Natural killer cell (primary cell): ENCODE measurements around the gene TAF15. TPM values are rescaled to one million over a fixed set of nuclear protein-coding genes. Genes with fewer than 3 reads are reported as not detected.
A peak's percentile ranks its signal among the peaks of the same experiment; 100 is the strongest.

Experiments used
- ATAC-seq, 3 donors: fragments of 150-1000 bp in 2 of 3; fragments of 200-7000 bp in 1 of 3; cut with Tn5 transposase; 1 replicate in 1 of 3; 2 replicates in 2 of 3; pipeline ENCODE4 v1.10.0; 2021; ENCODE audit warnings: mild to moderate bottlenecking in 2 of 3, moderate library complexity in 2 of 3
- DNase-seq, 2 donors: peaks; one replicate each; pipeline versions ENCODE4 v3.0.0 to v3.0.0-alpha.2; 2013 to 2021; ENCODE audit warnings: mixed read lengths in 1 of 2
- H3K27ac ChIP-seq: one replicate; pipeline ENCODE4 v1.5.1; 2013; ENCODE audit warnings: mild to moderate bottlenecking, low read length
- H3K27me3 ChIP-seq: one replicate; pipeline ENCODE4 v1.6.1; 2013; ENCODE audit warnings: low read length; ENCODE audit not compliant: control insufficient read depth, insufficient read depth
- H3K36me3 ChIP-seq: one replicate; pipeline ENCODE4 v1.6.1; 2013; ENCODE audit warnings: low read length; ENCODE audit not compliant: control insufficient read depth, insufficient read depth
- H3K4me1 ChIP-seq: one replicate; pipeline ENCODE4 v1.6.1; 2013; ENCODE audit warnings: low read length; ENCODE audit not compliant: control insufficient read depth, insufficient read depth
- H3K4me3 ChIP-seq: one replicate; pipeline ENCODE4 v1.5.1; 2013; ENCODE audit warnings: low read length
- H3K9me3 ChIP-seq: one replicate; pipeline ENCODE4 v1.6.1; 2013; ENCODE audit warnings: low read length; ENCODE audit not compliant: control insufficient read depth, insufficient read depth
- H3K27ac Mint-ChIP-seq, 2 donors: one replicate each; pipeline ENCODE4 v1.8.0; 2022; ENCODE audit warnings: mild to moderate bottlenecking in 2 of 2, mixed read lengths in 2 of 2, moderate library complexity in 1 of 2
- H3K27me3 Mint-ChIP-seq, 2 donors: one replicate each; pipeline ENCODE4 v1.8.0; 2022; ENCODE audit warnings: low read depth in 2 of 2, mixed read lengths in 2 of 2
- H3K36me3 Mint-ChIP-seq: one replicate; pipeline ENCODE4 v1.8.0; 2022; ENCODE audit warnings: mixed read lengths
- H3K4me1 Mint-ChIP-seq, 2 donors: one replicate each; pipeline ENCODE4 v1.8.0; 2022; ENCODE audit warnings: mixed read lengths in 2 of 2
- H3K4me3 Mint-ChIP-seq: one replicate; pipeline ENCODE4 v1.8.0; 2022; ENCODE audit warnings: mild to moderate bottlenecking, moderate library complexity, mixed read lengths
- H3K9me3 Mint-ChIP-seq, 2 donors: one replicate each; pipeline ENCODE4 v1.8.0; 2022; ENCODE audit warnings: mixed read lengths in 2 of 2
- WGBS: methylation state at CpG from one replicate; pipeline ENCODE4 v1.1.7; 2013; ENCODE audit warnings: missing lambda C conversion rate; ENCODE audit not compliant: insufficient coverage; 5-methylcytosine and 5-hydroxymethylcytosine counted together
- intact Hi-C: fragments of 100-400 bp; cut with micrococcal nuclease; formaldehyde crosslinking; loops from one replicate; pipeline ENCODE4 v1.14.2; 2022
- total RNA-seq, 4 donors: library from RNA; stranded (reverse); fragments of 120-200 nt in 1 of 4; gene quantifications; one replicate each; pipeline versions ENCODE4 v1.2.3 to v1.2.4, GENCODE V29; 2013 to 2022
- TF ChIP-seq, protein P1 (sequence below): fragments of 200-600 bp; IDR thresholded peaks from one replicate; pipeline ENCODE4 v1.8.0; 2022; ENCODE audit warnings: antibody characterized with exemption

TAF15 gene
- total RNA-seq, 3 donors from 2014 or later (not counting 1 experiment from before 2014, with no cell fraction given), result 214 to 253 (median 214) TPM

DNA sequence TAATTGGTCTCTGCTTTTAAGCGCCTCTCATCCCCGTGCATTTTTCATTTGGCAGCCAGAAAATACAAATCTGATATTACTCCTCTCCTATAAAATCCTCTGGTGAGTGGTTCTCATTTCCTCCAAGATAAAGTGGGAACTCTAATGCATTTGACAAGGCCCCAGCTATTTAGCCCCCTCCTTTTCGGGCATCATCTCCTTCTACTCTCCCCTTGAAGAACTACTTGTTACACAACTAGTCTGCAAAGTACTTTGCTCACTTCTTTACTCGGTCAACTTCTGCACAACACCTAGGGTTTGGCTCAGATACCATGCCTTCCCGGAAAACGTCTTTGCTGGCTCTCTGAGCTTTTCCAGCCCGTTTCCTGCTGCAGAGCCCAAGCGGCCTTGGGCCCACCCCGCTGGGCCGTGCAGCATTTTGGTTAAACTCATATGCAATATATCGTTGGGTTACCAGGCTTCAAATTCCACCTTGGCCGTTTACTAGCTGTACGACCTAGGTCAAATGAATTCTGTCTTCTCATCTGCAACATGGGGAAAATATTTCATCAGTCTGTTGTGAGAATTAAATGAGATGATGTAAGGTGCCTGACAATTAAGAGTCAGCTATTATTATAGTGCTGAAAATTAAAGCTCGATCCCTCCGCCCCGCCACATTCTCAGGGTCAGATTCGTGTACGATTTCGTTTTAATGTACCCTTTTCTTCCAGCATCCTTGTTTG is 883 bp upstream of the TAF15 start:
- Mint-ChIP-seq H3K27me3 (no peaks in the 10 kb centered on the region), H3K27ac (peak overlapping the region; percentile 98), H3K9me3 (no peaks in the 10 kb centered on the region), H3K36me3 (no peaks in the 10 kb centered on the region), H3K4me1 (peaks cover 46 to 50% of the 10 kb centered on the region in 2 donors), H3K4me3 (peak overlapping the region; percentile 90)
- TF ChIP-seq, protein P1, sequence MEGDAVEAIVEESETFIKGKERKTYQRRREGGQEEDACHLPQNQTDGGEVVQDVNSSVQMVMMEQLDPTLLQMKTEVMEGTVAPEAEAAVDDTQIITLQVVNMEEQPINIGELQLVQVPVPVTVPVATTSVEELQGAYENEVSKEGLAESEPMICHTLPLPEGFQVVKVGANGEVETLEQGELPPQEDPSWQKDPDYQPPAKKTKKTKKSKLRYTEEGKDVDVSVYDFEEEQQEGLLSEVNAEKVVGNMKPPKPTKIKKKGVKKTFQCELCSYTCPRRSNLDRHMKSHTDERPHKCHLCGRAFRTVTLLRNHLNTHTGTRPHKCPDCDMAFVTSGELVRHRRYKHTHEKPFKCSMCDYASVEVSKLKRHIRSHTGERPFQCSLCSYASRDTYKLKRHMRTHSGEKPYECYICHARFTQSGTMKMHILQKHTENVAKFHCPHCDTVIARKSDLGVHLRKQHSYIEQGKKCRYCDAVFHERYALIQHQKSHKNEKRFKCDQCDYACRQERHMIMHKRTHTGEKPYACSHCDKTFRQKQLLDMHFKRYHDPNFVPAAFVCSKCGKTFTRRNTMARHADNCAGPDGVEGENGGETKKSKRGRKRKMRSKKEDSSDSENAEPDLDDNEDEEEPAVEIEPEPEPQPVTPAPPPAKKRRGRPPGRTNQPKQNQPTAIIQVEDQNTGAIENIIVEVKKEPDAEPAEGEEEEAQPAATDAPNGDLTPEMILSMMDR, result no peak
- peak overlapping the region; percentile 94 for H3K27ac ChIP-seq
- WGBS, result 30% methylated on average over 19 of the region's 19 CpGs
- peak overlapping the region; percentile 91 for H3K4me3 ChIP-seq
- no peaks in the 10 kb centered on the region for H3K27me3 ChIP-seq
- no peaks in the 10 kb centered on the region for H3K9me3 ChIP-seq
- no peak for DNase-seq
- intact Hi-C loops, result loop anchor here (5.0 kb wide), 1 partner anchor 496 kb away; no protein-coding TSS in a partner anchor
- no peak for ATAC-seq
- no peaks in the 10 kb centered on the region for H3K36me3 ChIP-seq
- H3K4me1 ChIP-seq, result peaks cover 18% of the 10 kb centered on the region

DNA sequence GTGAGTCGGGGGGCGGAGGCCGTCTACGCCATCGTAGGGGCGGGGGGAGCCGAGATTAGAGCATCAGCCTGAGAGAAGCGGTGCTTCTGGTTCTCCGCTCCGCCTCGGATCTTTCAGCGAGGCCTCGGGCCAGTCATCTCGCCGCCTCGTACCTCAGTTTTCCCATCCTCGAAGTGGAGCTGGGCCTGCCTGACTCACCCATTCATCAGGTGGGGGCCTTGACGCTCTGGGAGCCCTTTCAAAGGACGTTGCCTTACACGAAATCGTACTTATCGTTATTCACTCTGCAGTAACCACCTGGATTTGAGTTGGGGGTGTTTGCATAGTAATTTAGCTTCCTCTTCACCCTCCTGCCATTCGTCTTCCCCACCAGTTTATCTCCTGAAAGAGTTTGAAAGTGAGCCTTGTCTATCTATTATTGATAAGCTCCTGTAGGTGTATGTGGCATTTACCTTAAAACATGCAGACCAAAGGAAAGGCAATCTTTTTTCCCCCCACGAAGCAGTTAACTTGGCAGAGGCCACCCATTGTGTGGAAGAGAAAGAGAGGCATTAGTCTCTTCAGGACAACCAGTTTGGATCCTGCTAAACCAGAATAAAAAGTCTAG is 674 bp downstream of the TAF15 start:
- peak overlapping the region; percentile 90 for H3K4me3 Mint-ChIP-seq
- no peaks in the 10 kb centered on the region for H3K27me3 ChIP-seq
- peaks cover 54 to 57% of the 10 kb centered on the region in 2 donors for H3K4me1 Mint-ChIP-seq
- peak overlapping the region; percentile 98 for H3K27ac Mint-ChIP-seq
- H3K27me3 Mint-ChIP-seq, result no peaks in the 10 kb centered on the region
- ATAC-seq, result peak in 2 of 3 donors; percentile 1 to 5
- H3K27ac ChIP-seq, result peak overlapping the region; percentile 94
- no peaks in the 10 kb centered on the region for H3K9me3 Mint-ChIP-seq
- H3K9me3 ChIP-seq, result no peaks in the 10 kb centered on the region
- DNase-seq, result no peak
- peaks cover 18% of the 10 kb centered on the region for H3K4me1 ChIP-seq
- no peaks in the 10 kb centered on the region for H3K36me3 ChIP-seq
- H3K4me3 ChIP-seq, result peak overlapping the region; percentile 91
- no peaks in the 10 kb centered on the region for H3K36me3 Mint-ChIP-seq
- TF ChIP-seq, protein P1, result no peak
- intact Hi-C loops, result loop anchor here (1.0 to 5.0 kb wide), 3 partner anchors 46 to 676 kb away; partner anchors contain the start of gene ZNHIT3
- 0% methylated on average over 18 of the region's 24 CpGs for WGBS

DNA sequence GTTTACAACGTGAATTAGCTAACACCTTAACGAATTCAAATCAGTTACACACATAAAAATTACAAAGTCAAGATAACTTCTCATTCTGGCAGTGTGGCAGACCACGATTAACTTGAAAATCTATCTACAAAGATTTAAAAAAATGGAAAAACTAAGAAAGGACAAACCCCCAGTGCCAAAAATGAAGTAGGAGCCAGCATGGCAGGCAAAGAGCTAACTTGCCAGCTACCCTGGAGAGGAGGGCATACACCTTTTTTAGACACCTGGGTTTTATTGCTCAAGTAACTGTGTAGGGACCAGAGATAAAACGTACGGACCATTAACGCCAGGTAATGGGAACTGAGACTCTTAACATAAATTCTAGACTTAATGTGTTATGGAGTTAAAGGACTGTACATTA is 2.5 kb downstream of the TAF15 start:
- peak overlapping the region; percentile 52 for H3K4me3 Mint-ChIP-seq
- Histone ChIP-seq H3K27ac (no peak overlapping the region), H3K4me3 (no peak overlapping the region), H3K27me3 (no peaks in the 10 kb centered on the region), H3K36me3 (no peaks in the 10 kb centered on the region), H3K9me3 (no peaks in the 10 kb centered on the region), H3K4me1 (peaks cover 18% of the 10 kb centered on the region)
- no peaks in the 10 kb centered on the region for H3K27me3 Mint-ChIP-seq
- intact Hi-C loops, result no loop called here
- TF ChIP-seq, protein P1, result no peak
- no peak for ATAC-seq
- no peak for DNase-seq
- H3K36me3 Mint-ChIP-seq, result no peaks in the 10 kb centered on the region
- WGBS, result 82% methylated on average over 6 of the region's 6 CpGs
- no peaks in the 10 kb centered on the region for H3K9me3 Mint-ChIP-seq
- H3K4me1 Mint-ChIP-seq, result peaks cover 57 to 64% of the 10 kb centered on the region in 2 donors
- H3K27ac Mint-ChIP-seq, result peak overlapping the region; percentile 14 to 98
